ENCODE measurements around the gene CST9.

GRCh38 chr20:23637282-23638221 is 31.8 kb upstream of the CST9 start, which contains the start of gene CST3:
- TF ChIP-seq EZH2 (IDR thresholded peaks at IDR 0.05; ENCODE audit: low read length) = no peak
- no peak for TF ChIP-seq CTCF (optimal IDR thresholded peaks at IDR 0.05 in 1 of 3, IDR thresholded peaks at IDR 0.05 in 1 of 3, conservative IDR thresholded peaks at IDR 0.05 in 1 of 3; ENCODE audit: extremely low read depth in 1 of 3, insufficient read depth in 2 of 3, low read length in 3 of 3)
